K562 (cell line): ENCODE results near the gene SORCS1.

Experiments
- BRF1 ChIP-seq: IDR thresholded peaks from 3 replicates; pipeline ENCODE4 v1.6.1; 2011; ENCODE audit warnings: borderline replicate concordance, mild to moderate bottlenecking; ENCODE audit not compliant: insufficient read length; ENCODE audit errors: extremely low read depth
- CC2D1A ChIP-seq: fragments of 450-650 bp; IDR thresholded peaks from 2 replicates; pipeline ENCODE4 v1.6.1; 2017; ENCODE audit warnings: mild to moderate bottlenecking
- CHD2 ChIP-seq: IDR thresholded peaks from 2 replicates; pipeline ENCODE4 v1.6.1; 2011; ENCODE audit warnings: low read depth, low read length
- CTCF ChIP-seq, 3 experiments: IDR thresholded peaks in 2 of 3; conservative IDR thresholded peaks in 1 of 3; 2 replicates each; pipeline ENCODE4 v1.5.1; 2011 to 2012; ENCODE audit warnings: low read length in 3 of 3, mild to moderate bottlenecking in 3 of 3, control low read depth in 2 of 3, improper control_type of control experiment in 1 of 3, inconsistent platforms in 1 of 3, low read depth in 1 of 3, mixed read lengths in 1 of 3, moderate library complexity in 1 of 3; ENCODE audit not compliant: insufficient read depth in 2 of 3
- FIP1L1 ChIP-seq: fragments of 200-400 bp; formaldehyde crosslinking; IDR thresholded peaks from 2 replicates; pipeline ENCODE4 v1.6.1; 2018; ENCODE audit warnings: mild to moderate bottlenecking, low read depth, low read length; ENCODE audit not compliant: poor library complexity, severe bottlenecking
- FOS ChIP-seq: IDR thresholded peaks from 3 replicates; pipeline ENCODE4 v1.6.1; 2011; ENCODE audit not compliant: insufficient read length; ENCODE audit errors: extremely low read depth
- HOMEZ ChIP-seq: fragments of 250-450 bp; sonication (Bioruptor Pico); IDR thresholded peaks from 2 replicates; pipeline ENCODE4 v1.4.0; 2020; ENCODE audit warnings: mild to moderate bottlenecking, moderate library complexity
- POLR2AphosphoS5 ChIP-seq: IDR thresholded peaks from 2 replicates; pipeline ENCODE4 v1.6.1; 2011; ENCODE audit warnings: mild to moderate bottlenecking, low read depth, low read length, moderate library complexity; ENCODE audit not compliant: control insufficient read depth, insufficient read depth
- ZKSCAN8 ChIP-seq: fragments of 200-800 bp; sonication (Bioruptor generic); IDR thresholded peaks from 2 replicates; pipeline ENCODE4 v1.6.1; 2016; ENCODE audit warnings: missing genetic modification characterization, missing compliant biosample characterization

GRCh38 chr10:106938513-106938912, 226.0 kb downstream of the SORCS1 start:
- TF ChIP-seq POLR2AphosphoS5 (no peak), CTCF (IDR thresholded peaks at IDR 0.05 in 2 of 3, conservative IDR thresholded peaks at IDR 0.05 in 1 of 3; ENCODE audit: insufficient read depth in 2 of 3, low read depth in 1 of 3, low read length in 3 of 3) (no peak), CHD2 (no peak), ZKSCAN8 (CRISPR knock-in tag) (no peak), CC2D1A (no peak), BRF1 (no peak), HOMEZ (CRISPR knock-in tag) (no peak), FOS (no peak), FIP1L1 (no peak)
